HepG2 (cell line): Measurements from ENCODE around the gene LGALS16. TPM values are rescaled to one million over a fixed set of nuclear protein-coding genes. Genes with fewer than 3 reads are reported as not detected.

ENCODE experiments used
- CCAR2 ChIP-seq: fragments of 200-400 bp; formaldehyde crosslinking; optimal IDR thresholded peaks from 2 replicates; pipeline ENCODE3; 2018; ENCODE audit warnings: low read depth, mild to moderate bottlenecking, low read length, moderate library complexity
- DNMT1 ChIP-seq: sonication (generic); formaldehyde crosslinking; IDR thresholded peaks from 2 replicates; pipeline ENCODE4 v1.5.1; 2020; ENCODE audit warnings: mild to moderate bottlenecking, missing genetic modification reagents
- EED ChIP-seq: sonication (generic); formaldehyde crosslinking; IDR thresholded peaks from 2 replicates; pipeline ENCODE4 v1.5.0; 2020; ENCODE audit warnings: mild to moderate bottlenecking, missing genetic modification reagents
- HNRNPK ChIP-seq: fragments of 200-400 bp; formaldehyde crosslinking; IDR thresholded peaks from 2 replicates; pipeline ENCODE4 v1.6.1; 2018; ENCODE audit warnings: low read length, low read depth, moderate library complexity, mild to moderate bottlenecking; ENCODE audit not compliant: poor library complexity, severe bottlenecking
- HOXA7 ChIP-seq: sonication (generic); formaldehyde crosslinking; IDR thresholded peaks from 2 replicates; pipeline ENCODE4 v1.8.1; 2022; ENCODE audit warnings: mild to moderate bottlenecking, missing genetic modification reagents, moderate library complexity
- KDM1A ChIP-seq: IDR thresholded peaks from 2 replicates; pipeline ENCODE4 v1.6.1; 2016; ENCODE audit warnings: missing compliant biosample characterization
- MLLT10 ChIP-seq: sonication (generic); formaldehyde crosslinking; IDR thresholded peaks from 2 replicates; pipeline ENCODE4 v1.4.0; 2020; ENCODE audit warnings: missing genetic modification reagents
- PLSCR1 ChIP-seq: sonication (generic); formaldehyde crosslinking; IDR thresholded peaks from 2 replicates; pipeline ENCODE4 v1.5.0; 2020; ENCODE audit warnings: missing genetic modification reagents, mild to moderate bottlenecking, borderline replicate concordance
- SKIL ChIP-seq: sonication (generic); formaldehyde crosslinking; IDR thresholded peaks from 2 replicates; pipeline ENCODE4 v1.8.0; 2022; ENCODE audit warnings: missing genetic modification reagents, mild to moderate bottlenecking, moderate library complexity, borderline replicate concordance
- SMAD9 ChIP-seq: sonication (generic); formaldehyde crosslinking; IDR thresholded peaks from 2 replicates; pipeline ENCODE4 v1.5.1; 2020; ENCODE audit warnings: mild to moderate bottlenecking, missing genetic modification reagents
- SOX13 ChIP-seq, 3 experiments: fragments of 450-650 bp in 1 of 3; sonication (generic) in 1 of 3; formaldehyde crosslinking in 1 of 3; IDR thresholded peaks in 2 of 3; conservative IDR thresholded peaks in 1 of 3; 2 replicates each; pipeline versions ENCODE4 v1.5.0 to v1.6.1; 2016 to 2020; ENCODE audit warnings: antibody characterized with exemption in 1 of 3, mild to moderate bottlenecking in 1 of 3, missing compliant biosample characterization in 1 of 3, missing genetic modification reagents in 1 of 3, moderate library complexity in 1 of 3
- SOX6 ChIP-seq, 2 experiments: fragments of 450-650 bp in 1 of 2; sonication (generic) in 1 of 2; formaldehyde crosslinking in 1 of 2; IDR thresholded peaks; 2 replicates each; pipeline versions ENCODE4 v1.4.0 to v1.6.1; 2017 to 2020; ENCODE audit warnings: antibody characterized with exemption in 1 of 2, mild to moderate bottlenecking in 1 of 2, missing genetic modification reagents in 1 of 2
- SRSF1 ChIP-seq: fragments of 200-400 bp; formaldehyde crosslinking; optimal IDR thresholded peaks from 2 replicates; pipeline ENCODE3; 2017; ENCODE audit warnings: mild to moderate bottlenecking, low read depth, low read length, moderate library complexity
- TOPORS ChIP-seq: sonication (generic); formaldehyde crosslinking; IDR thresholded peaks from 2 replicates; pipeline ENCODE4 v1.8.0; 2023; ENCODE audit warnings: mild to moderate bottlenecking, missing genetic modification reagents
- ZFP62 ChIP-seq: sonication (generic); formaldehyde crosslinking; IDR thresholded peaks from 2 replicates; pipeline ENCODE4 v1.4.0; 2020; ENCODE audit warnings: missing genetic modification reagents
- ZNF225 ChIP-seq: sonication (generic); formaldehyde crosslinking; IDR thresholded peaks from 2 replicates; pipeline ENCODE4 v1.4.0; 2020; ENCODE audit warnings: mild to moderate bottlenecking, missing genetic modification reagents
- ZNF577 ChIP-seq: sonication (generic); formaldehyde crosslinking; IDR thresholded peaks from 2 replicates; pipeline ENCODE4 v1.4.0; 2020; ENCODE audit warnings: mild to moderate bottlenecking, low read depth, missing genetic modification reagents, borderline replicate concordance
- ZNF639 ChIP-seq: conservative IDR thresholded peaks from 2 replicates; pipeline ENCODE4 v1.6.1; 2018; ENCODE audit warnings: missing genetic modification reagents
- ZNF709 ChIP-seq: sonication (generic); formaldehyde crosslinking; IDR thresholded peaks from 2 replicates; pipeline ENCODE4 v1.5.0; 2020; ENCODE audit warnings: mild to moderate bottlenecking, missing genetic modification reagents
- ZNF724P ChIP-seq: sonication (generic); formaldehyde crosslinking; IDR thresholded peaks from 2 replicates; pipeline ENCODE4 v1.8.0; 2022; ENCODE audit warnings: missing genetic modification reagents, borderline replicate concordance
- ZNF788 ChIP-seq: sonication (generic); formaldehyde crosslinking; IDR thresholded peaks from 2 replicates; pipeline ENCODE4 v1.5.0; 2020; ENCODE audit warnings: mild to moderate bottlenecking, missing genetic modification reagents, borderline replicate concordance
- ZNF891 ChIP-seq: sonication (generic); formaldehyde crosslinking; IDR thresholded peaks from 2 replicates; pipeline ENCODE4 v1.5.0; 2020; ENCODE audit warnings: mild to moderate bottlenecking, missing genetic modification reagents
- ZUFSP ChIP-seq: sonication (generic); formaldehyde crosslinking; IDR thresholded peaks from 2 replicates; pipeline ENCODE4 v1.9.0; 2021; ENCODE audit warnings: missing genetic modification reagents, mild to moderate bottlenecking, borderline replicate concordance
- ZZZ3 ChIP-seq: sonication (generic); formaldehyde crosslinking; IDR thresholded peaks from 2 replicates; pipeline ENCODE4 v1.4.0; 2020; ENCODE audit warnings: missing genetic modification reagents, mild to moderate bottlenecking, borderline replicate concordance
- polyA plus RNA-seq, 8 experiments: library from polyadenylated mRNA; depleted of rRNA in 3 of 8; stranded (reverse) in 7 of 8; unstranded in 1 of 8; fragments of >200 nt; fragmentation: Illumina TruSeq in 4 of 8; extraction: Trizol in 4 of 8; gene quantifications; 2 replicates each; pipeline versions ENCODE4 v1.2.1 to v1.2.3, GENCODE V29; 2011 to 2016; ENCODE audit warnings: low read depth in 4 of 8, missing spikeins in 1 of 8, mixed read lengths in 1 of 8; ENCODE audit not compliant: insufficient read depth in 1 of 8
- total RNA-seq, 5 experiments: library from RNA; depleted of rRNA; stranded (reverse); fragments of >200 nt; fragmentation: Illumina TruSeq; extraction: Trizol; gene quantifications; 2 replicates each; pipeline ENCODE4 v1.2.3, GENCODE V29; 2016; ENCODE audit warnings: low read depth in 1 of 5

Gene LGALS16
- total and polyA plus RNA-seq, 2 of the 13 experiments (the other 11 are each of a cell fraction or from before 2014, with no cell fraction given), result not detected

- TF ChIP-seq ZNF788 (CRISPR knock-in tag), result no peak
- no peak for TF ChIP-seq PLSCR1
- TF ChIP-seq EED, result no peak
- no peak for TF ChIP-seq MLLT10 (CRISPR knock-in tag)
- no peak for TF ChIP-seq SOX13 (IDR thresholded peaks at IDR 0.05)
- 0 out of 4 replicates have a peak, but pooled peaks of 1 of the 2 experiments have one; percentile 8 for TF ChIP-seq SOX13 (CRISPR knock-in tag; conservative IDR thresholded peaks at IDR 0.05 in 1 of 2, IDR thresholded peaks at IDR 0.05 in 1 of 2)
- no peak for TF ChIP-seq HNRNPK
- TF ChIP-seq ZZZ3, result no peak
- TF ChIP-seq SOX6 (IDR thresholded peaks at IDR 0.05), result no peak
- 0 out of 2 replicates have a peak, but pooled peaks have one; percentile 5 for TF ChIP-seq SOX6 (CRISPR knock-in tag; IDR thresholded peaks at IDR 0.05)
- TF ChIP-seq SRSF1, result no peak
- TF ChIP-seq ZNF639 (CRISPR knock-in tag), result no peak
- no peak for TF ChIP-seq ZNF709 (CRISPR knock-in tag)
- no peak for TF ChIP-seq DNMT1
- TF ChIP-seq ZNF577 (CRISPR knock-in tag), result no peak
- no peak for TF ChIP-seq KDM1A
- no peak for TF ChIP-seq ZNF891 (CRISPR knock-in tag)
- no peak for TF ChIP-seq ZNF724P (CRISPR knock-in tag)
- no peak for TF ChIP-seq ZNF225 (CRISPR knock-in tag)
- TF ChIP-seq SMAD9 (CRISPR knock-in tag), result no peak
- no peak for TF ChIP-seq HOXA7 (CRISPR knock-in tag)
- TF ChIP-seq ZUFSP (CRISPR knock-in tag), result no peak
- TF ChIP-seq CCAR2, result no peak
- TF ChIP-seq SKIL (CRISPR knock-in tag), result no peak
- TF ChIP-seq TOPORS (CRISPR knock-in tag), result no peak
- no peak for TF ChIP-seq ZFP62
These were observed 13.9 kb upstream of the LGALS16 start (continued) for GRCh38 chr19:39641773-39642172.
